Uterus (tissue), 4 donors: Measurements from ENCODE around the gene MYORG. TPM values are rescaled to one million over a fixed set of nuclear protein-coding genes. Genes with fewer than 3 reads are reported as not detected.
"Not testable (repeated sequence)": the region's sequence is repeated elsewhere in the genome, so short reads cannot be mapped to it uniquely, and the experiment has no call there.

Source experiments
- DNase-seq, 2 donors: peaks; one replicate each; pipeline ENCODE4 v3.0.0-alpha.2; 2019 to 2020
- H3K27ac ChIP-seq, 2 donors: fragments of 200-600 bp; sonication (generic); 1 replicate in 1 of 2; 2 replicates in 1 of 2; pipeline ENCODE4 v1.5.1; 2016 to 2018
- H3K27me3 ChIP-seq, 2 donors: fragments of 200-600 bp; sonication (generic); one replicate each; pipeline ENCODE4 v1.5.1; 2018 to 2019; ENCODE audit warnings: control low read depth in 1 of 2
- H3K36me3 ChIP-seq, 2 donors: fragments of 200-600 bp; sonication (generic); one replicate each; pipeline ENCODE4 v1.5.1; 2019; ENCODE audit warnings: control low read depth in 1 of 2
- H3K4me1 ChIP-seq, 2 donors: fragments of 200-600 bp; sonication (generic); one replicate each; pipeline ENCODE4 v1.5.1; 2018 to 2019; ENCODE audit warnings: control low read depth in 1 of 2
- H3K4me3 ChIP-seq, 2 donors: fragments of 200-600 bp; sonication (generic); 1 replicate in 1 of 2; 2 replicates in 1 of 2; pipeline ENCODE4 v1.5.1; 2018 to 2019; ENCODE audit warnings: mild to moderate bottlenecking in 1 of 2
- H3K9me3 ChIP-seq, 2 donors: fragments of 200-600 bp; sonication (generic); one replicate each; pipeline ENCODE4 v1.5.1; 2019; ENCODE audit warnings: control low read depth in 1 of 2
- CTCF ChIP-seq, 4 experiments: fragments of 200-600 bp in 2 of 4; fragments of 450-650 bp in 2 of 4; sonication (generic) in 2 of 4; IDR thresholded peaks; one replicate each; pipeline ENCODE4 v1.5.1; 2016 to 2019; ENCODE audit warnings: antibody characterized with exemption in 4 of 4, mild to moderate bottlenecking in 2 of 4, moderate library complexity in 1 of 4
- POLR2A ChIP-seq, 2 donors: fragments of 450-650 bp; IDR thresholded peaks; one replicate each; pipeline ENCODE4 v1.6.1; 2016; ENCODE audit warnings: antibody characterized with exemption in 2 of 2, mild to moderate bottlenecking in 1 of 2, moderate library complexity in 1 of 2
- intact Hi-C: fragments of 100-400 bp; cut with DNase I; formaldehyde crosslinking; loops from one replicate; pipeline ENCODE4 v1.15.1; 2023; ENCODE audit warnings: low total_unique reads
- total RNA-seq, 4 donors: library from RNA; depleted of rRNA in 3 of 4; stranded (reverse); fragments of >200 nt in 3 of 4; gene quantifications; one replicate each; pipeline versions ENCODE4 v1.1.0 to v1.2.4, GENCODE V29; 2014 to 2023
- donor health status: DM: yes; HTN: yes; CAD: no.

The MYORG gene
- total RNA-seq, 4 donors from 2014 or later = under 0.01 to 6.6 (median 2.3) TPM

- Histone ChIP-seq H3K36me3 (no peaks in the 10 kb centered on the region), H3K4me1 (no peaks in the 10 kb centered on the region), H3K27me3 (no peaks in the 10 kb centered on the region), H3K4me3 (no peak overlapping the region), H3K9me3 (no peaks in the 10 kb centered on the region), H3K27ac (peak overlapping the region; percentile 11 to 21)
- no peak for TF ChIP-seq POLR2A (IDR thresholded peaks at IDR 0.05)
- no peak for TF ChIP-seq CTCF (IDR thresholded peaks at IDR 0.05)
- intact Hi-C loops = no loop called here
- DNase-seq = no peak
Observed at GRCh38 chr9:34363619-34364351, 12.9 kb downstream of the MYORG start.

- Histone ChIP-seq H3K27me3 (no peaks in the 10 kb centered on the region), H3K4me1 (no peaks in the 10 kb centered on the region), H3K27ac (no peak overlapping the region), H3K4me3 (no peak overlapping the region), H3K9me3 (no peaks in the 10 kb centered on the region), H3K36me3 (no peaks in the 10 kb centered on the region)
- intact Hi-C loops = no loop called here
- TF ChIP-seq POLR2A (IDR thresholded peaks at IDR 0.05) (no peak), CTCF (IDR thresholded peaks at IDR 0.05) (no peak)
- no peak for DNase-seq
Observed at GRCh38 chr9:34362614-34363214, 14.0 kb downstream of the MYORG start.

- H3K4me1 ChIP-seq, H3K36me3 ChIP-seq, H3K9me3 ChIP-seq, DNase-seq, intact Hi-C loops, H3K4me3 ChIP-seq, H3K27me3 ChIP-seq, H3K27ac ChIP-seq: not testable (repeated sequence)
Observed at GRCh38 chr9:34352957-34353356, 23.7 kb downstream of the MYORG start.

- H3K36me3 ChIP-seq, H3K9me3 ChIP-seq, intact Hi-C loops, H3K27ac ChIP-seq, H3K27me3 ChIP-seq, H3K4me1 ChIP-seq, H3K4me3 ChIP-seq, DNase-seq: not testable (repeated sequence)
Observed at GRCh38 chr9:34352122-34352652, 24.5 kb downstream of the MYORG start.

- Histone ChIP-seq H3K9me3 (no peaks in the 10 kb centered on the region), H3K4me1 (no peaks in the 10 kb centered on the region), H3K36me3 (no peaks in the 10 kb centered on the region), H3K4me3 (no peak overlapping the region), H3K27me3 (no peaks in the 10 kb centered on the region), H3K27ac (no peak overlapping the region)
- no peak for TF ChIP-seq CTCF (IDR thresholded peaks at IDR 0.05)
- intact Hi-C loops = no loop called here
- no peak for DNase-seq
Observed at GRCh38 chr9:34349324-34349723, 27.4 kb downstream of the MYORG start.

- no peak overlapping the region for H3K27ac ChIP-seq
- H3K27me3 ChIP-seq = no peaks in the 10 kb centered on the region
- no peaks in the 10 kb centered on the region for H3K4me1 ChIP-seq
- H3K4me3 ChIP-seq = no peak overlapping the region
- H3K9me3 ChIP-seq = no peaks in the 10 kb centered on the region
- intact Hi-C loops = no loop called here
- TF ChIP-seq POLR2A (IDR thresholded peaks at IDR 0.05) (no peak), CTCF (IDR thresholded peaks at IDR 0.05) (no peak)
- H3K36me3 ChIP-seq = no peaks in the 10 kb centered on the region
- no peak for DNase-seq
Observed at GRCh38 chr9:34347800-34348158, 28.9 kb downstream of the MYORG start.
